Esophagus (tissue), 2 donors: ENCODE results near the gene KIAA1328. TPM values are rescaled to one million over a fixed set of nuclear protein-coding genes. Genes with fewer than 3 reads are reported as not detected.

ENCODE experiments used
- H3K27ac ChIP-seq, 2 donors: one replicate each; pipeline ENCODE4 v1.5.1; 2013; ENCODE audit warnings: low read depth in 2 of 2, mild to moderate bottlenecking in 2 of 2, inconsistent platforms in 1 of 2, low read length in 1 of 2, moderate library complexity in 1 of 2
- H3K27me3 ChIP-seq, 2 donors: one replicate each; pipeline ENCODE4 v1.6.1; 2013; ENCODE audit warnings: low read length in 2 of 2, control low read depth in 1 of 2, mild to moderate bottlenecking in 1 of 2; ENCODE audit not compliant: insufficient read depth in 2 of 2, control insufficient read depth in 1 of 2
- H3K36me3 ChIP-seq, 2 donors: one replicate each; pipeline ENCODE4 v1.6.1; 2013; ENCODE audit warnings: low read length in 1 of 2; ENCODE audit not compliant: control insufficient read depth in 2 of 2, insufficient read depth in 2 of 2
- H3K4me1 ChIP-seq, 2 donors: one replicate each; pipeline ENCODE4 v1.6.1; 2013; ENCODE audit warnings: low read length in 1 of 2; ENCODE audit not compliant: control insufficient read depth in 2 of 2, insufficient read depth in 2 of 2
- H3K4me3 ChIP-seq, 2 donors: one replicate each; pipeline ENCODE4 v1.5.1; 2013; ENCODE audit warnings: low read length in 2 of 2, mild to moderate bottlenecking in 2 of 2, low read depth in 1 of 2, moderate library complexity in 1 of 2
- H3K9me3 ChIP-seq, 2 donors: one replicate each; pipeline ENCODE4 v1.6.1; 2013; ENCODE audit warnings: mild to moderate bottlenecking in 2 of 2, low read depth in 1 of 2, low read length in 1 of 2, moderate library complexity in 1 of 2; ENCODE audit not compliant: control insufficient read depth in 2 of 2, insufficient read depth in 1 of 2
- WGBS, 2 donors: extraction: QIAGEN DNeasy Blood & Tissue Kit; methylation state at CpG; one replicate each; pipeline ENCODE4 v1.1.7; 2013; 5-methylcytosine and 5-hydroxymethylcytosine counted together
- polyA plus RNA-seq, 2 donors: library from polyadenylated mRNA; stranded (reverse); fragments of 200-250 nt; gene quantifications; one replicate each; pipeline ENCODE4 v1.2.3, GENCODE V29; 2013
- donor health status: healthy with polysubstance abuse.
- donor health status: Bipolar disorder and iron deficiency.

KIAA1328 gene
- 1 to 10 TPM; 1.9 to 2.6 TPM for polyA plus RNA-seq

DNA sequence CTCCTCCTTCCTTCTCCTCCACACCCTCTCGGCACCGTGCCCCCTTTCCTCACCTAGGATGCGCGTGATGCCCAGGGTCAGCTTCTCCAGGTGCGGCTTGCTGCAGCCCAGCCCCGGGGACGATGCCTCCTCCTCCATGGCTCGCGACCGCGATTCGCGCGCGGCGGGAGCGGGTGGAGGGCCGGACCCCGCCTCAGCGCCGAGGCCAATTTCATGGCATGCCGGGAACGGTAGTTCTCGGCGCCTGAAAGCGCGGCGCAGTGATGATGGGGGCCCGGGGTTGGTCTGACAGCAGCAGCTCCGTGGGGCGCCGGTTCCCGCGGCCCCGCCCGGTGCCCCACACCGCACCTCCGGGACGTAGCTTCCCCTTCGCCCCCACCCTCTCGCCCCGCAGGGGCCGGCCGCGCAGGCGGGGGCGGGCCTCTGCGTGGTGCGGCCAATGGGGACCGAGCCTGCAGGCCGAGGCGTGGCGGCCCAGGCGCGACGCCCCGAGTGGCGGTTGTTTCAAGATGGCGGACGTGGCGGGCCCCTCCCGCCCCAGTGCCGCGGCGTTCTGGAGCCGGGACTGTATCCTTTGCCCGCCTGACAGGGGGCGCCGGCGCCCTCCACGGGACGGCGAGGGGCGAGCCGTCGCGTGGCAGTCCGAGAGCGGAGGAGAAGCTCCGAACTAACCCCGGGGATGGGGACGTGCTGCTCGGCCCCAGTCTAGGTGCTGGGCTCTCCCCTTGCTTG is at the start of gene KIAA1328, which contains the start of gene TPGS2:
TSS of gene KIAA1328 (plus strand) at position 498 of the 732 bp plus-strand sequence. CDS start at position 510, 12 bp downstream.
TSS of gene TPGS2 (minus strand) at position 373 of the 732 bp plus-strand sequence. CDS start at position 138, 235 bp downstream.
- WGBS, 2 donors = 0% methylated on average over 70 to 83 of the region's 83 CpGs
- no peaks in the 10 kb centered on the region for H3K27me3 ChIP-seq

DNA sequence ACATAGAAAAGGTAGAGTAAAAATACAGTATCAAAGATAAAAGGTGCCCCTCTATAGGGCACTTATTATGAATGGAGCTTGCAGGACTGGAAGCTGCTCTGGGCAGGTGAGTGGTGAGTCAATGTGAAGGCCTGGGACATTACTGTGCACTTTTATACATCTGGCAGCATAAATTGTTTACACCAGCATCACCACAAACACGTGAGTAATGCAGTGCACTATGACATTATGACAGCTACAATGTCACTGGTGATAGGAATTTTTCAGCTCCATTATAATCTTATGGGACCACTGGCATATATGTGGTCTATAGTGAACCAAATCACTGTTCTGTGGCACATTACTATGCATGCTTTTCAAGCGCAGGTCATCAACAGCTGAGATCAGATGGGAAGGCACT is 48.2 kb upstream of the KIAA1328 start:
- Histone ChIP-seq H3K27me3 (no peaks in the 10 kb centered on the region), H3K9me3 (no peaks in the 10 kb centered on the region), H3K27ac (no peak overlapping the region), H3K4me1 (no peaks in the 10 kb centered on the region), H3K36me3 (peaks cover 0 to 2% of the 10 kb centered on the region in 2 donors), H3K4me3 (no peak overlapping the region)
- WGBS, 2 donors = 76 to 77% methylated on average over 2 of the region's 2 CpGs

More for the DNA sequence above, at the start of gene KIAA1328, which contains the start of gene TPGS2:
- Histone ChIP-seq H3K4me3 (peak within 1 kb of the TSS; percentile 62 to 95), H3K27ac (peak within 1 kb of the TSS; percentile 90 to 92), H3K36me3 (no peaks in the 10 kb centered on the region), H3K4me1 (no peaks in the 10 kb centered on the region), H3K9me3 (no peaks in the 10 kb centered on the region)

DNA sequence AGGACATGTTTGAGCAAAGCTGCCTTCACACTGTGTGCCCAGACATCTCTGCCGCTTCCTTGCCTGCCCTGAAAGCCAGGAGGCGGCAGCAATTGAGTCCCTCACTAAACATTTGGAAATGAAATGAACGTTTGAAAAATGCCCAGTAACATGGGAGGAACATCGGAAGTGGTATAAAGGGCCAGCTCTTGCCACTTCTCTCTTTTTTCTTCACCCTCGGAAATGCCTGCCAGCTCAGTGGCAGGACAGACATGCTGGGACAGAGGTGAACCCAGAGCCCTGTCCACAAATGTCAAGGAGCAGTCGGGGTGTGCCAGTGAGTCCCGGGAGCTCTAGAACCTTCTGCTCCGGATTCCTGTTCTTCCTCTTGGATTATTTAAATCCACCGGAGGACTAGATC is 46.2 kb upstream of the KIAA1328 start:
- 66 to 78% methylated on average over 9 of the region's 9 CpGs for WGBS, 2 donors
- peaks cover 0 to 2% of the 10 kb centered on the region in 2 donors for H3K36me3 ChIP-seq
- no peaks in the 10 kb centered on the region for H3K27me3 ChIP-seq
- H3K4me1 ChIP-seq = no peaks in the 10 kb centered on the region
- H3K27ac ChIP-seq = no peak overlapping the region
- no peak overlapping the region for H3K4me3 ChIP-seq
- H3K9me3 ChIP-seq = no peaks in the 10 kb centered on the region

DNA sequence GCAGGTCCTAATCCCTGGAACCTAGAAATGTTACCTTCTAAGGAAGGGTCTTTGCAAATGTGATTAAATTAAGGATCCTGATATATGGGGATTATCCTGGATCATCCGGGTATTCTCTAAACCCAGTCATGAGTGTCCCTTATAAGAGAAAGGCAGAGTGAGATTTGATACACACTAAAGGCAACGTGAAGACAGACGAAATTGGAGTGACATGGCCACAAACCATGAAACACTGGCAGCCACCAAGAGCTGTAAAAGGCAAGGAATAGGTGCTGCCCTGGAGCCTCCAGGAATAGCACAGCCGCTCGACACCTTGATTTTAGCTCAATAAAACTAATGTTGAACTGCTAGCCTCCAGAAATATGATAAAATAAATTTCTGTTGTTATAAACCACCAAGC is 45.1 kb upstream of the KIAA1328 start:
- Histone ChIP-seq H3K36me3 (peaks cover 0 to 2% of the 10 kb centered on the region in 2 donors), H3K9me3 (no peaks in the 10 kb centered on the region), H3K4me3 (no peak overlapping the region), H3K4me1 (no peaks in the 10 kb centered on the region), H3K27ac (no peak overlapping the region), H3K27me3 (no peaks in the 10 kb centered on the region)
- WGBS, 2 donors = 96 to 97% methylated on average over 5 of the region's 5 CpGs

DNA sequence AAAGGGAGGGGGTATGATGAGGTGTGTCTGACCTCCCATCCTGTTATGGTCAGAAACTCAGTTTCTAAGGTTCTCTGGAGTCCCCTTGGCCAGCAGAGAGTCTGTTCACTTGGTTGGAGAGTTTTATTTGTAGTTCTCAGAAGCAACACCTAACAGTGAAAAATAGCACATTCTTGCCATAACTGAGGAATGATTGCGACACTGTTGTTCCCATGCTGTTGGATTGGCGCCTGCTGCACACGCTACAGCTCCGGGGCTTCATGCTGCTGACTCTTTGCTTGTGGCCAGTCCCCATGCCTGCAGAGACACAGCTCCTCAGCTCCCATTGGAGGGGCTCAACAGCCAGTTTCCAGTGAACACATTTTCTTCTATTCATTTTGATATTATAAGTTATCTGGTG is 42.2 kb upstream of the KIAA1328 start:
- Histone ChIP-seq H3K27me3 (no peaks in the 10 kb centered on the region), H3K4me3 (no peak overlapping the region), H3K27ac (no peak overlapping the region), H3K4me1 (no peaks in the 10 kb centered on the region), H3K36me3 (peaks cover 0 to 2% of the 10 kb centered on the region in 2 donors), H3K9me3 (no peaks in the 10 kb centered on the region)
- WGBS, 2 donors = 46 to 72% methylated on average over 4 of the region's 4 CpGs

DNA sequence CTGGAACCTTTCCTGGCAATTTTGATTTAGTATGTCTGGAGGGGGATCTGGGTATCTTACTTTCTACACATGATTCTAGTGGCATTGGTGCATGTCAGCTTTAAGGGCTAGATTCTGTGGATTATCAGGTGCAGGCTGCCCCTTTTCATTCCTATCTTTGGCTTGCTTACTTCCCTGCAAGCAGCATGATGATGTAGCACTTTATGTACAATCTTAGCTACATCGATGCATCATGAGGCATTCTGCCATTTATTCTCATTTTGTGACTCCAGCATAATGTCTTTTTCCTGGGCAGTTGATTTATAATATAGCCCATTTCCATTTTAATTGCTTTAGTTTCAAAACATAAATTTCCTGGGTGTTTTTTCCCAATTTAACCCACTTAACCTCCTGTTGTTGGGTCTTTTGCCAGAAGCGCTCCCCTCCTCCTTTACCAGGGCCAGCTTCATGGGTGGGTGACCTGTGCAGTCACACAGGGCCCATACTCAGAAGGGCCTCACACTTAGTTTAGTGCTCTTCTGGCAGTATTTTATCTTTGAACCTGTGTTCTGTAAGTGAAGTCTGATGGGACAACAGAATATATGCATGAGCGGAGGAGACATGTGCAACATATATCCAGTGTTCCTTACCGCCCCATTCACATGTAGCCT is 36.2 kb upstream of the KIAA1328 start:
- Histone ChIP-seq H3K9me3 (no peaks in the 10 kb centered on the region), H3K36me3 (peaks cover 9 to 18% of the 10 kb centered on the region in 2 donors), H3K4me3 (no peak overlapping the region), H3K27ac (no peak overlapping the region), H3K27me3 (no peaks in the 10 kb centered on the region), H3K4me1 (no peaks in the 10 kb centered on the region)
- 97 to 98% methylated on average over 4 of the region's 4 CpGs for WGBS, 2 donors

DNA sequence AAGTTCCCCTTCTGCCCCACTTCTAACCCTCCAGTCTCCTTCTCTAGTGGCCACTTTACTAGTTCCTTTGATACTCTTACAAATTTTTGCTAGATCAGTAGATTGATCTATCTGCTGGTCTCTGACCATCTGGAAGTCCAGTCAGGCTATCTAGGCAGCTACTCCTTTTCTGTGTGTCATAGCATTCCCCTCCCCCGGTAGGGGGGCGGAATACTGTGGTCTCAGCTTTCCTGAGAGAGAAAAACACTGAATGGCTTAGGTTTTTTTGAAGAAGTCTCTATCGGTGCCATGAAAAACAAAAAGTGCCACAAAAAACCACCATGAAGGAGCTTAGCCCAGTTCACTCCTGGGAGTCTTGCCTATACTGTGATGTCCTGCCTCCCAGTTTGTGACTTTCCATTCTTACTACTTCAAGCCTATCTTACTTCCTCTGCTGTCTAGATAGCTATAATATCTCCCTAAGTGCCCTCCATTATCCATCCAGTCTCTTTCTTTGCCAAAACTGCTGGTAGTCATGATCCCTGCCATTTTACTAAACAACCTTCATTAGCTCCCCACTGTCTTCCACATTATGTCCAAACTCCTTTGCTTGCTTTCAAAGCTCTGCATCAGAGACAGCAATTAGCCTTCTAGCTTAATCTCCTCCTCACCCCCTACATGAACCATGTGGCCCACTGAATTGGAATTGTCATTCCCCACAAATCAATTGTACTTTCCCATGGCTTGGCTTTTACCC is 30.0 kb upstream of the KIAA1328 start:
- Histone ChIP-seq H3K4me1 (no peaks in the 10 kb centered on the region), H3K27me3 (no peaks in the 10 kb centered on the region), H3K27ac (no peak overlapping the region), H3K4me3 (no peak overlapping the region), H3K36me3 (peaks cover 17 to 22% of the 10 kb centered on the region in 2 donors), H3K9me3 (no peaks in the 10 kb centered on the region)
- 92% methylated on average over 3 of the region's 3 CpGs for WGBS, 2 donors

DNA sequence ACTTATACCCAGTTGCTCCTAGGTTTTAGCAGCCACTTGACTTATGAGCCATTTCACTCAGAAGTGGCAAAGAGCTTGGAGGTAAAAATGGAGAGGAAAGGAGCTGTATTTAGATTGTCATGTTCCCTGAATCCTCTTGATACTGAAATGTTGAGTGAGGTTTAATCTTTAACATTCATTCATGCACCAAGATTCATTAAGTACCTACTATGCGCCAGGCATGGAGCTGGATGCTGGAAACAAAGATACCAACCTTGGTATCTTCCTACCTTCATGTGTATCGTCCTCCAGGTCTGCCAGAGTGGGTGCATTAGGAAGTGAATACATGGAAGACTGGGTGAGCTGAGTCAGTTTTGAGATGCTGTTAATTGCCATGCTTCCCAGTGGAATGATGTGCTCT is 23.8 kb upstream of the KIAA1328 start:
- Histone ChIP-seq H3K27me3 (no peaks in the 10 kb centered on the region), H3K27ac (no peak overlapping the region), H3K4me1 (no peaks in the 10 kb centered on the region), H3K9me3 (no peaks in the 10 kb centered on the region), H3K36me3 (peaks cover 3 to 10% of the 10 kb centered on the region in 2 donors), H3K4me3 (no peak overlapping the region)
- WGBS, 2 donors = 95 to 100% methylated on average over 2 of the region's 2 CpGs

DNA sequence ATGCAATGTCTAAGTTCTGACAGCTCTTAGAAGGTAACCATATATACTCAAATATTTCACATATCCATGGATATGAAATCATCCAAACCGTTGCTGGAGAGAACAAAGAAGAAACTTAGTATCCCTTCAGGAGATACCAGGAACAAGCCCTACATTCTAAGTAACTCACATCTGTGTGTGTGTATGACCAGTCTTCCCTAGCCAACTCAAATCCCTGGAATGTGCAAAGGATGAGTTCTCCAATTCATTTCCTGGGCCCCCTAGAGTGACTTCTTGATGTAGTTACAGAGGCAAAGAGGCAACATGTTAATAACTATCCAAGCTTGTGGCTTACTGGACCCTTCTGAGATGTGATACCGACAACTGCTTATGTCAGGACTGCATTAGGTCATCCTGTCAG is 20.2 kb upstream of the KIAA1328 start:
- Histone ChIP-seq H3K9me3 (no peaks in the 10 kb centered on the region), H3K36me3 (peaks cover 3 to 10% of the 10 kb centered on the region in 2 donors), H3K27me3 (no peaks in the 10 kb centered on the region), H3K4me3 (no peak overlapping the region), H3K27ac (no peak overlapping the region), H3K4me1 (peaks cover 0 to 3% of the 10 kb centered on the region in 2 donors)
- WGBS, 2 donors = 85 to 91% methylated on average over 2 of the region's 2 CpGs
